ENCODE data around the gene B4GALT5. TPM values are rescaled to one million over a fixed set of nuclear protein-coding genes. Genes with fewer than 3 reads are reported as not detected.

The B4GALT5 gene
- total and polyA plus RNA-seq, 12 donors, result 14.2 to 137 (median 69.1) TPM

GRCh38 chr20:49679634-49680033 lies 34.0 kb downstream of the B4GALT5 start:
- H3K27me3 ChIP-seq, result no peaks in the 10 kb centered on the region
- no peaks in the 10 kb centered on the region for H3K9me3 ChIP-seq (replicated peaks in 1 of 3)
- no peak for DNase-seq
- peaks cover 62 to 89% of the 10 kb centered on the region in 2 donors for H3K4me1 ChIP-seq (replicated peaks in 1 of 2)
- WGBS, 4 donors, result 73 to 87% (median 78%) methylated on average over 1 of the region's 1 CpG
- intact Hi-C loops (cut with DNase I), result no loop called here
- H3K4me3 ChIP-seq, result no peak overlapping the region
- no peak for TF ChIP-seq POLR2A (IDR thresholded peaks at IDR 0.05)
- TF ChIP-seq CTCF (IDR thresholded peaks at IDR 0.05), result no peak
- H3K27ac ChIP-seq, result peak overlapping the region in 4 of 5 donors; percentile 16 to 89 (median 55)
- no peaks in the 10 kb centered on the region for H3K36me3 ChIP-seq (replicated peaks in 1 of 2)

DNA sequence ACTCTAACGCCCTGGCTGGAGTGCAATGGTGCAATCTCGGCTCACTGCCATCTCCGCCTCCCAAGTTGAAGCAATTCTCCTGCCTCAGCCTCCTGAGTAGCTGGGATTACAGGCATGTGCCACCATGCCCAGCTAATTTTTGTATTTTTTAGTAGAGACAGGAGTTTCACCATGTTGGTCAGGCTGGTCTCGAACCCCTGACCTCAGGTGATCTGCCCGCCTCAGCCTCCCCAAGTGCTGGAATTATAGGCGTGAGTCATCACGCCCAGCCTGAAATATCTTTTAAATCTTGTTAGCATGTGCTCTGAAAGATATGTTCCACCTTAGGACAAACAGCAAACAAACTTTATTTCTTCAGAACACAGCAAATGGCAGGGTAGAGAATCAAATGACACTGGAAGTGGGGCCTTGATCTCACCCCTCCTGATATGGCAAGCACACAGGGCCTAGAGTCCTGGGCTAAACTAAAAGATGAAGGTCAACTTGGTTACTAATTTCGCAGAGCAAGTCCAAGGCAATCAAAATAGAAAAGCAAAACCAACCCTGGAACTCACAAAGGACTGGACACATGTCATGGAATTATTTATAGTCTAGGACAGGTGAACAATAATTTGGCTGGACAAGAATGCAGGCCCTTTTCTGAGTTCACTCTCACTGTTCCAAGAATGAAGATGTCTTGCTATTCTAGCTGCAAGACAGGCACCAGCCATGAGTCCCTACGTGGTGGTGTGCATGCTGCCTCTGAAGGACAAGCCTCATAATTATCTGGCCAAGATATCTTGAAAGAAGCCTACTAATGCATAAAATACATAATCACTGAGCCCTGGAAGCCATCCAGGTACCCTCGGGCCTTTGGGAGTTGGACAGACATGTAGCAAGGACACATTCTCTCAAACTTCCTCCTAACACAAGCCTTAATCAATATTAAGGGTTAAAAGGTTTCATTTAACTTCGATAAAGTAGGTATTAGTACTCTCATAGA lies 35.6 kb downstream of the B4GALT5 start:
- no peak for TF ChIP-seq POLR2A (IDR thresholded peaks at IDR 0.05)
- no peak for TF ChIP-seq CTCF (IDR thresholded peaks at IDR 0.05)
- H3K4me1 ChIP-seq (replicated peaks in 1 of 2), result peaks cover 67 to 89% of the 10 kb centered on the region in 2 donors
- intact Hi-C loops (cut with DNase I), result no loop called here
- peak overlapping the region; percentile 16 to 89 (median 78) for H3K27ac ChIP-seq
- H3K36me3 ChIP-seq (replicated peaks in 1 of 2), result no peaks in the 10 kb centered on the region
- no peaks in the 10 kb centered on the region for H3K27me3 ChIP-seq
- H3K4me3 ChIP-seq, result peak overlapping the region in 1 of 4 donors; percentile 10
- H3K9me3 ChIP-seq (replicated peaks in 1 of 3), result no peaks in the 10 kb centered on the region
- WGBS, 4 donors, result 44 to 58% (median 46%) methylated on average over 10 to 11 of the region's 11 CpGs
- DNase-seq, result peak in 1 of 7 donors; percentile 62

- Histone ChIP-seq H3K27me3 (no peaks in the 10 kb centered on the region), H3K4me3 (no peak overlapping the region), H3K27ac (peak overlapping the region; percentile 0 to 89 (median 78)), H3K9me3 (replicated peaks in 1 of 3) (no peaks in the 10 kb centered on the region), H3K4me1 (replicated peaks in 1 of 2) (peaks cover 74 to 86% of the 10 kb centered on the region in 2 donors), H3K36me3 (replicated peaks in 1 of 2) (no peaks in the 10 kb centered on the region)
- intact Hi-C loops (cut with DNase I), result no loop called here
- no peak for TF ChIP-seq POLR2A (IDR thresholded peaks at IDR 0.05)
- no peak for TF ChIP-seq CTCF (IDR thresholded peaks at IDR 0.05)
- peak in 1 of 7 donors; percentile 35 for DNase-seq
- 36 to 51% (median 47%) methylated on average over 6 of the region's 6 CpGs for WGBS, 4 donors
These were observed 36.9 kb downstream of the B4GALT5 start for GRCh38 chr20:49676581-49677291.
